H1 (cell line): ENCODE data around the gene TSPAN16. TPM values are rescaled to one million over a fixed set of nuclear protein-coding genes. Genes with fewer than 3 reads are reported as not detected.

Source experiments
- CTCF ChIA-PET: fragments of 300-600 bp; sonication (Branson Sonifier 250); formaldehyde crosslinking; loops from one replicate; lab custom pipeline; 2021; ENCODE audit not compliant: partially characterized antibody; lab: Charles Lee
- POLR2A ChIA-PET: fragments of 300-600 bp; sonication (Branson Sonifier 250); formaldehyde crosslinking; loops from one replicate; lab custom pipeline; 2021; ENCODE audit warnings: inconsistent platforms; ENCODE audit not compliant: partially characterized antibody; lab: Charles Lee
- DNase-seq, 2 experiments: peaks; one replicate each; pipeline versions ENCODE4 v3.0.0 to v3.0.0-alpha.2; 2010 to 2022; ENCODE audit warnings: low spot score in 2 of 2, low read depth in 1 of 2, mixed read lengths in 1 of 2
- FAIRE-seq: peaks from 2 replicates; lab custom pipeline; 2011; peaks lifted over from hg19 to GRCh38; lab: Jason Lieb, UNC
- H2AFZ ChIP-seq: 2 replicates; pipeline ENCODE4 v1.8.1; 2012; ENCODE audit warnings: low read length, inconsistent platforms
- H2AK5ac ChIP-seq: 2 replicates; pipeline ENCODE4 v1.6.1; 2013; ENCODE audit warnings: low read depth, low read length
- H2BK120ac ChIP-seq: replicated peaks from 2 replicates; pipeline ENCODE3; 2013; ENCODE audit warnings: low read depth, low read length, inconsistent platforms
- H2BK12ac ChIP-seq: 2 replicates; pipeline ENCODE4 v1.6.1; 2013; ENCODE audit warnings: low read depth, low read length
- H2BK15ac ChIP-seq: 2 replicates; pipeline ENCODE4 v1.6.1; 2013; ENCODE audit warnings: low read length
- H2BK20ac ChIP-seq: 2 replicates; pipeline ENCODE4 v1.6.1; 2013; ENCODE audit warnings: low read length
- H2BK5ac ChIP-seq: 2 replicates; pipeline ENCODE4 v1.6.1; 2013; ENCODE audit warnings: low read depth, low read length
- H3K14ac ChIP-seq: 2 replicates; pipeline ENCODE4 v1.6.1; 2013; ENCODE audit warnings: inconsistent platforms; ENCODE audit not compliant: insufficient read length
- H3K18ac ChIP-seq: 2 replicates; pipeline ENCODE4 v1.6.1; 2013; ENCODE audit warnings: low read length; ENCODE audit errors: extremely low read depth
- H3K23ac ChIP-seq: 2 replicates; pipeline ENCODE4 v1.6.1; 2013; ENCODE audit warnings: inconsistent platforms; ENCODE audit not compliant: insufficient read length
- H3K23me2 ChIP-seq: 2 replicates; pipeline ENCODE4 v1.6.1; 2013; ENCODE audit warnings: low read depth, low read length
- H3K27ac ChIP-seq: 2 replicates; pipeline ENCODE4 v1.6.1; 2011; ENCODE audit warnings: low read depth, low read length, inconsistent platforms
- H3K27me3 ChIP-seq, 4 experiments: replicated peaks in 1 of 4; 1 replicate in 1 of 4; 2 replicates in 3 of 4; pipeline versions ENCODE4 v1.6.1 to v1.8.1; 2011 to 2013; ENCODE audit warnings: low read length in 3 of 4, mild to moderate bottlenecking in 3 of 4, inconsistent platforms in 2 of 4, mixed read lengths in 2 of 4, moderate library complexity in 1 of 4; ENCODE audit not compliant: control insufficient read depth in 3 of 4, insufficient read depth in 3 of 4; ENCODE audit errors: extremely low read depth in 1 of 4
- H3K36me3 ChIP-seq, 4 experiments: 2 replicates each; pipeline versions ENCODE4 v1.6.1 to v1.8.1; 2011 to 2013; ENCODE audit warnings: mild to moderate bottlenecking in 4 of 4, low read length in 3 of 4, moderate library complexity in 2 of 4, control low read depth in 1 of 4, inconsistent platforms in 1 of 4; ENCODE audit not compliant: insufficient read depth in 4 of 4, control insufficient read depth in 2 of 4
- H3K4ac ChIP-seq: replicated peaks from 2 replicates; pipeline ENCODE3; 2013; ENCODE audit warnings: low read length, low read depth, mixed read lengths, inconsistent platforms; ENCODE audit not compliant: insufficient read length
- H3K4me1 ChIP-seq, 4 experiments: replicated peaks in 1 of 4; 1 replicate in 1 of 4; 2 replicates in 3 of 4; pipeline versions ENCODE4 v1.6.1 to v1.8.1; 2011 to 2013; ENCODE audit warnings: low read length in 3 of 4, inconsistent platforms in 2 of 4, mixed read lengths in 1 of 4; ENCODE audit not compliant: insufficient read depth in 4 of 4, control insufficient read depth in 3 of 4
- H3K4me2 ChIP-seq, 2 experiments: 2 replicates each; pipeline versions ENCODE4 v1.6.1 to v1.8.1; 2011 to 2013; ENCODE audit warnings: low read depth in 2 of 2, low read length in 2 of 2, control low read depth in 1 of 2, inconsistent platforms in 1 of 2, mild to moderate bottlenecking in 1 of 2; ENCODE audit not compliant: insufficient read depth in 1 of 2
- H3K4me3 ChIP-seq, 4 experiments: fragments of 200-600, 300-600 bp in 1 of 4; sonication (generic), shearing (Covaris generic), sonication (Bioruptor Twin) in 1 of 4; 2 replicates each; pipeline versions ENCODE4 v1.5.1 to v1.8.1; 2011 to 2016; ENCODE audit warnings: low read length in 4 of 4, low read depth in 3 of 4, control low read depth in 2 of 4, inconsistent platforms in 2 of 4, mild to moderate bottlenecking in 2 of 4, mixed read lengths in 1 of 4, moderate library complexity in 1 of 4; ENCODE audit not compliant: insufficient read depth in 2 of 4; ENCODE audit errors: extremely low read depth in 1 of 4
- H3K56ac ChIP-seq: replicated peaks from 2 replicates; pipeline ENCODE3; 2013; ENCODE audit warnings: low read depth, mild to moderate bottlenecking, mixed read lengths, low read length, inconsistent platforms; ENCODE audit not compliant: insufficient read length
- H3K79me1 ChIP-seq: 2 replicates; pipeline ENCODE4 v1.6.1; 2013; ENCODE audit warnings: low read depth, low read length, control low read depth
- H3K79me2 ChIP-seq, 2 experiments: 2 replicates each; pipeline versions ENCODE4 v1.6.1 to v1.8.1; 2012 to 2013; ENCODE audit warnings: low read length in 2 of 2, mild to moderate bottlenecking in 2 of 2, inconsistent platforms in 1 of 2; ENCODE audit not compliant: insufficient read depth in 2 of 2, control insufficient read depth in 1 of 2
- H3K9ac ChIP-seq, 4 experiments: replicated peaks in 1 of 4; 1 replicate in 1 of 4; 2 replicates in 3 of 4; pipeline versions ENCODE4 v1.6.1 to v1.8.1; 2011 to 2013; ENCODE audit warnings: low read depth in 3 of 4, low read length in 3 of 4, control low read depth in 2 of 4, mild to moderate bottlenecking in 2 of 4, moderate library complexity in 2 of 4, inconsistent platforms in 1 of 4; ENCODE audit errors: extremely low read depth in 1 of 4
- H3K9me3 ChIP-seq, 2 experiments: 2 replicates each; pipeline versions ENCODE4 v1.6.1 to v1.8.1; 2012 to 2013; ENCODE audit warnings: mild to moderate bottlenecking in 2 of 2, moderate library complexity in 2 of 2, control low read depth in 1 of 2, inconsistent platforms in 1 of 2, low read depth in 1 of 2, low read length in 1 of 2, mixed read lengths in 1 of 2; ENCODE audit not compliant: insufficient read depth in 2 of 2
- H4K20me1 ChIP-seq, 2 experiments: replicated peaks in 1 of 2; 2 replicates each; pipeline versions ENCODE3 to v1.8.1; 2011 to 2013; ENCODE audit warnings: inconsistent platforms in 2 of 2, low read length in 2 of 2, mild to moderate bottlenecking in 1 of 2; ENCODE audit not compliant: insufficient read depth in 2 of 2, control insufficient read depth in 1 of 2
- H4K5ac ChIP-seq: 2 replicates; pipeline ENCODE4 v1.6.1; 2013; ENCODE audit warnings: low read length, low read depth, mixed read lengths, inconsistent platforms; ENCODE audit not compliant: insufficient read length
- H4K8ac ChIP-seq: 2 replicates; pipeline ENCODE4 v1.8.0; 2013; ENCODE audit warnings: mild to moderate bottlenecking, moderate library complexity, low read length, inconsistent platforms; ENCODE audit not compliant: insufficient read depth; ENCODE audit errors: extremely low read depth
- H4K91ac ChIP-seq: replicated peaks from 2 replicates; pipeline ENCODE3; 2013; ENCODE audit warnings: low read length, mixed read lengths, inconsistent platforms; ENCODE audit not compliant: insufficient read length
- SRF ChIP-seq: IDR thresholded peaks from 2 replicates; pipeline ENCODE4 v1.6.1; 2011; ENCODE audit warnings: mild to moderate bottlenecking, low read depth, low read length, moderate library complexity
- WGBS, 2 experiments: shearing (Covaris generic) in 1 of 2; methylation state at CpG; one replicate each; pipeline versions ENCODE4 v1.1.6 to v1.1.7; 2013 to 2015; ENCODE audit warnings: low lambda C conversion rate in 2 of 2, mixed read lengths in 2 of 2, inconsistent platforms in 1 of 2, low coverage in 1 of 2, missing lambda C conversion rate in 1 of 2; ENCODE audit not compliant: insufficient replicate concordance in 2 of 2, insufficient coverage in 1 of 2, insufficient read length in 1 of 2; ENCODE audit errors: extremely low coverage in 1 of 2, missing lambda C conversion rate in 1 of 2; 5-methylcytosine and 5-hydroxymethylcytosine counted together
- polyA plus RNA-seq, 7 experiments: library from polyadenylated mRNA; depleted of rRNA in 3 of 7; stranded (reverse) in 5 of 7; unstranded in 2 of 7; fragments of >200 nt in 5 of 7; fragments of 200-250 nt in 2 of 7; gene quantifications; 1 replicate in 5 of 7; 2 replicates in 1 of 7; 4 replicates in 1 of 7; pipeline versions ENCODE4 v1.2.1 to v1.2.3, GENCODE V29; 2011 to 2013; ENCODE audit warnings: missing spikeins in 2 of 7, mixed read lengths in 2 of 7
- total RNA-seq: library from RNA; stranded (reverse); fragmentation: NEBNext Ultra II Directional; extraction: Animal tissue kit (Norgen Biotek cat#: 25700); gene quantifications from 2 replicates; pipeline ENCODE4 v1.2.1, GENCODE V29; 2021

The TSPAN16 gene
- total and polyA plus RNA-seq, 2 of the 8 experiments (the other 6 are each of a cell fraction or from before 2014, with no cell fraction given): not detected

- Histone ChIP-seq H3K79me1 (peaks cover 3% of the 10 kb centered on the region; the same call in 1 of the 2 replicates), H4K20me1 (peaks cover 0 to 5% of the 10 kb centered on the region in 2 experiments), H3K36me3 (no peaks in the 10 kb centered on the region), H3K79me2 (no peaks in the 10 kb centered on the region), H2AK5ac (no peak overlapping the region), H3K56ac (no peak overlapping the region), H3K9ac (no peak overlapping the region), H2BK15ac (no peak overlapping the region), H3K18ac (no peak overlapping the region), H4K5ac (no peak overlapping the region), H3K4me1 (peaks cover 3 to 17% (median 11%) of the 10 kb centered on the region in 4 experiments), H3K4ac (no peak overlapping the region), H3K27me3 (peaks cover 0 to 17% (median 12%) of the 10 kb centered on the region in 4 experiments; a peak in 3 of 7 replicates), H2BK5ac (no peak overlapping the region), H3K23me2 (peaks cover 18% of the 10 kb centered on the region; the same call in 1 of the 2 replicates), H3K9me3 (no peaks in the 10 kb centered on the region), H2BK12ac (no peak overlapping the region), H2BK120ac (no peak overlapping the region), H3K4me3 (no peak overlapping the region), H2BK20ac (no peak overlapping the region), H3K23ac (no peak overlapping the region), H3K4me2 (no peak overlapping the region), H4K91ac (no peak overlapping the region), H3K27ac (no peak overlapping the region), H2AFZ (no peak overlapping the region), H3K14ac (no peak overlapping the region), H4K8ac (no peak overlapping the region)
- DNase-seq (no peak), FAIRE-seq (no peak)
- CTCF ChIA-PET: interaction anchor here (0.6 to 2.6 kb wide), 3 partner anchors 16 to 1290 kb away, joined by 3 to 26 read pairs (median 4); partner anchors contain the start of gene SWSAP1
- WGBS, 2 experiments: 93% methylated on average over 11 of the region's 11 CpGs; no CpG with 5 or more reads in 1 of the 2 experiments
- POLR2A ChIA-PET: interaction anchor here (0.8 to 3.1 kb wide), 4 partner anchors 11 to 22 kb away, joined by 3 to 34 read pairs (median 6); partner anchors contain the start of gene SWSAP1
- TF ChIP-seq SRF: no peak
These were observed 63.5 kb downstream of the TSPAN16 start for GRCh38 chr19:11359421-11359820.
